ENCODE results near the gene WNT7B.

The WNT7B gene

GRCh38 chr22:46002757-46003270 lies 25.9 kb upstream of the WNT7B start:
- Histone ChIP-seq H3K36me3 (no peaks in the 10 kb centered on the region), H3K27ac (no peak overlapping the region), H3K4me1 (peaks cover 10 to 40% (median 22%) of the 10 kb centered on the region in 4 donors), H3K9me3 (no peaks in the 10 kb centered on the region), H3K27me3 (no peaks in the 10 kb centered on the region), H3K4me3 (no peak overlapping the region)
- no peak for TF ChIP-seq CTCF (IDR thresholded peaks at IDR 0.05)
- DNase-seq: peak in 1 of 2 donors; percentile 67
- intact Hi-C loops (cut with DNase I; ENCODE audit: low total_unique reads): no loop called here

GRCh38 chr22:46001426-46002106 lies 24.6 kb upstream of the WNT7B start:
- Histone ChIP-seq H3K27ac (peak overlapping the region in 1 of 2 donors; percentile 39), H3K36me3 (no peaks in the 10 kb centered on the region), H3K27me3 (no peaks in the 10 kb centered on the region), H3K4me3 (no peak overlapping the region), H3K4me1 (peaks cover 6 to 40% (median 22%) of the 10 kb centered on the region in 4 donors), H3K9me3 (no peaks in the 10 kb centered on the region)
- intact Hi-C loops (cut with DNase I; ENCODE audit: low total_unique reads): no loop called here
- no peak for TF ChIP-seq CTCF (IDR thresholded peaks at IDR 0.05)
- DNase-seq: peak in 1 of 2 donors; percentile 68

GRCh38 chr22:46001046-46001425 lies 24.1 kb upstream of the WNT7B start:
- H3K9me3 ChIP-seq: no peaks in the 10 kb centered on the region
- no peak overlapping the region for H3K27ac ChIP-seq
- intact Hi-C loops (cut with DNase I; ENCODE audit: low total_unique reads): no loop called here
- H3K4me1 ChIP-seq: peaks cover 6 to 40% (median 22%) of the 10 kb centered on the region in 4 donors
- no peak overlapping the region for H3K4me3 ChIP-seq
- DNase-seq: no peak
- no peak for TF ChIP-seq CTCF (IDR thresholded peaks at IDR 0.05)
- no peaks in the 10 kb centered on the region for H3K36me3 ChIP-seq
- no peaks in the 10 kb centered on the region for H3K27me3 ChIP-seq

- intact Hi-C loops (cut with DNase I; ENCODE audit: low total_unique reads): no loop called here
- Histone ChIP-seq H3K4me1 (peaks cover 6 to 44% (median 26%) of the 10 kb centered on the region in 4 donors), H3K27me3 (no peaks in the 10 kb centered on the region), H3K27ac (no peak overlapping the region), H3K36me3 (no peaks in the 10 kb centered on the region), H3K9me3 (no peaks in the 10 kb centered on the region), H3K4me3 (no peak overlapping the region)
- no peak for TF ChIP-seq CTCF (IDR thresholded peaks at IDR 0.05)
- DNase-seq: no peak
These were observed 23.4 kb upstream of the WNT7B start for GRCh38 chr22:46000081-46001027.

- peaks cover 13 to 53% (median 32%) of the 10 kb centered on the region in 4 donors for H3K4me1 ChIP-seq
- TF ChIP-seq CTCF (IDR thresholded peaks at IDR 0.05): no peak
- no peak overlapping the region for H3K4me3 ChIP-seq
- no peaks in the 10 kb centered on the region for H3K27me3 ChIP-seq
- H3K36me3 ChIP-seq: no peaks in the 10 kb centered on the region
- no peak overlapping the region for H3K27ac ChIP-seq
- no peaks in the 10 kb centered on the region for H3K9me3 ChIP-seq
- intact Hi-C loops (cut with DNase I; ENCODE audit: low total_unique reads): no loop called here
- no peak for DNase-seq
These were observed 22.5 kb upstream of the WNT7B start for GRCh38 chr22:45999379-45999971.

Data from tibial artery (tissue), 4 donors.